Heart left ventricle (tissue), 13 donors: ENCODE measurements around the gene USP27X.

Experiments
- CTCF ChIP-seq, 12 donors: fragments of 200-600 bp; sonication (generic) in 4 of 12; IDR thresholded peaks; one replicate each; pipeline versions ENCODE4 v1.5.0 to v1.8.0; 2018 to 2022; ENCODE audit warnings: antibody characterized with exemption in 12 of 12, mild to moderate bottlenecking in 5 of 12
- POLR2A ChIP-seq, 2 donors: fragments of 450-650 bp; IDR thresholded peaks; one replicate each; pipeline ENCODE4 v1.6.1; 2017; ENCODE audit warnings: antibody characterized with exemption in 2 of 2, mild to moderate bottlenecking in 2 of 2, moderate library complexity in 2 of 2
- donor health status: ischemic (EF 13 %, LVEDD 7.1; RV severe dilation, severe dysfunction).
- donor health status: DM: no; HTN: yes; CAD: no.
- donor health status: DM: no; HTN: no; CAD: no.
- donor health status: ischemic (EF 25% LVEDD 6.9; RV normal size, moderate dysfunction).
- donor health status: ischemic (EF 25% LVEDD 5.7; RV mildly dilated, moderate dysfunction).
- donor health status: ischemic (EF 35%, LVEDD 5.7; RV mildly dilated, moderate dysfunction).
- donor health status: nonischemic (EF 11% LVEDD 7.7; RV severe dilation, severe dysfunction).
- donor health status: DM: yes; HTN: yes; CAD: no.
- donor health status: PGD.
- donor health status: ischemic (EF 29% LVEDD 5.4; RV normal size, mild dysfunction).
- donor health status: nonischemic (EF 23%, LVEDD 6.1; RV moderate dilation, normal function).

- TF ChIP-seq CTCF (IDR thresholded peaks at IDR 0.05) (peak in 11 of 12 donors; percentile 12 to 56 (median 52)), POLR2A (IDR thresholded peaks at IDR 0.05) (no peak)
These were observed 40.9 kb upstream of the USP27X start for GRCh38 chrX:49838374-49838773.
